ENCODE results near the gene GPLD1.

GPLD1 gene

DNA sequence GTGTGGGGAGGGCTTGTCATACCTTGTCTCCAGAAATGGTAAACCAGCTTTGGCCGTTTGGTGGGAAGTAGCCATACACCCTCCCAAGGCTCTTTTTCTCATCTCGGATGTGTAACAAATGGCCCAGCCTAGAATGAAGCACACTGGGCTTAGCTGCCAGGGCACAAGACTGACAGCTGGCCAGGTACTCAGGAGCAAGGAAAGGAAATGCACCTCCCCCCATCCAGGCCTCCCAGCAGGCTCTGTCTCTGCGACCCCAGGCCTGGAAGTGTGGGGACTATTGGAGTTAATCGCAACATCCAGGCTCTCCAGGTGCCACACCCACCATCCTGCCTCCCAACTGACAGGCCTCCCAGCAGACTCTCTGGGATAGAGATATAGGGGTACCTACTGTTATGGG lies 43.7 kb downstream of the GPLD1 start:
- DNase-seq (ENCODE audit: low read depth) = no peak
- TF ChIP-seq, protein P1, sequence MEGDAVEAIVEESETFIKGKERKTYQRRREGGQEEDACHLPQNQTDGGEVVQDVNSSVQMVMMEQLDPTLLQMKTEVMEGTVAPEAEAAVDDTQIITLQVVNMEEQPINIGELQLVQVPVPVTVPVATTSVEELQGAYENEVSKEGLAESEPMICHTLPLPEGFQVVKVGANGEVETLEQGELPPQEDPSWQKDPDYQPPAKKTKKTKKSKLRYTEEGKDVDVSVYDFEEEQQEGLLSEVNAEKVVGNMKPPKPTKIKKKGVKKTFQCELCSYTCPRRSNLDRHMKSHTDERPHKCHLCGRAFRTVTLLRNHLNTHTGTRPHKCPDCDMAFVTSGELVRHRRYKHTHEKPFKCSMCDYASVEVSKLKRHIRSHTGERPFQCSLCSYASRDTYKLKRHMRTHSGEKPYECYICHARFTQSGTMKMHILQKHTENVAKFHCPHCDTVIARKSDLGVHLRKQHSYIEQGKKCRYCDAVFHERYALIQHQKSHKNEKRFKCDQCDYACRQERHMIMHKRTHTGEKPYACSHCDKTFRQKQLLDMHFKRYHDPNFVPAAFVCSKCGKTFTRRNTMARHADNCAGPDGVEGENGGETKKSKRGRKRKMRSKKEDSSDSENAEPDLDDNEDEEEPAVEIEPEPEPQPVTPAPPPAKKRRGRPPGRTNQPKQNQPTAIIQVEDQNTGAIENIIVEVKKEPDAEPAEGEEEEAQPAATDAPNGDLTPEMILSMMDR (IDR thresholded peaks at IDR 0.05; ENCODE audit: control insufficient read depth, extremely low read depth, insufficient read depth) = no peak
- H3K4me3 ChIP-seq (ENCODE audit: low read depth, low read length) = no peak overlapping the region

DNA sequence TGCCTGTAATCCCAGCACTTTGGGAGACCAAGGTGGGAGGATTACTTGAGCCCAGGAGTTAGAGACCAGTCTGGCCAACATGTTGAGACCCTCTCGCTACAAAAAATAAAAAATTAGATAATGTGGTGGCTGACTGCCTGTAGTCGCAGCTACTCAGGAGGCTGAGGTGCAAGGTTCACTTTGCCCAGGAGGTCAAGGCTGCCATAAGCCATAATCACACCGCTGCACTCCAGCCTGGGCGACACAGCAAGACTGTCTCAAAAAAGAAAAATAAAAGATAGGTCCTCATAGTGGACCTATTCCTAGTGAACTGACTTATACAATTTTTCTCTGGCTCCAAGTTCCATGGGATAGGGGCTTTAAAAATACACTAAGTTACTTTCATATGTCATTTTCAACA lies 44.8 kb downstream of the GPLD1 start:
- TF ChIP-seq, protein P1 (IDR thresholded peaks at IDR 0.05; ENCODE audit: control insufficient read depth, extremely low read depth, insufficient read depth) = no peak
- no peak overlapping the region for H3K4me3 ChIP-seq (ENCODE audit: low read depth, low read length)
- DNase-seq (ENCODE audit: low read depth) = no peak

GRCh38 chr6:24441599-24441904 lies 47.8 kb downstream of the GPLD1 start:
- TF ChIP-seq, protein P1 (IDR thresholded peaks at IDR 0.05; ENCODE audit: control insufficient read depth, extremely low read depth, insufficient read depth) = no peak
- no peak overlapping the region for H3K4me3 ChIP-seq (ENCODE audit: low read depth, low read length)
- DNase-seq (ENCODE audit: low read depth) = no peak

DNA sequence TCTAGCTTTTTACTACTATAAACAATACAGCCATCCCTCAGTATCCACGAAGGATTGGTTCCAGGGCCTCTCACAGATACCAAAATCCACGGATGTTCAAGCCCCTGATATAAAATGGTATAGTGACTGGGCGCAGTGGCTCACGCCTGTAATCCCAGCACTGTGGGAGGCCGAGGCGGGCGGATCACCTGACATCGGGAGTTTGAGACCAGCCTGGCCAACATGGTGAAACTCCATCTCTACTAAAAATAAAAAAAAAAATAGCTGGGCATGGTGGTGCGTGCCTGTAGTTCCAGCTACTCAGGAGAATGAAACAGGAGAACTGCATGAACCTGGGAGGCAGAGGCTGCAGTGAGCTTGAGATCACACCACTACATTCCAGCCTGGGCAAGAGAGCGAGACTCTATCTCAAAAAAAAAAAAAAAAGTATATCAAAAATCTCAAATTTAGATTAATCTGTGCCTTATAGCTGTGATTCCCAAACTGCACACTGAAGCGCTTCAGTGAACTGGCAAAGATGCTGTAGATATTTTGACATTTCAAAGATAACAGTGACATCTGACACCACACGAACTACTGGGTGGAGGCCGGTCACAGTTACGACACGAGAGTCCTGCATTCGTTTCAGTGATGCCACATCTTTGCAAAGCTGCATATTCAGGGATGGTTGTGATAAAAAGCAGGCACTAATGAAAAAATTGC lies 48.3 kb downstream of the GPLD1 start:
- TF ChIP-seq, protein P1 (IDR thresholded peaks at IDR 0.05; ENCODE audit: control insufficient read depth, extremely low read depth, insufficient read depth) = no peak
- H3K4me3 ChIP-seq (ENCODE audit: low read depth, low read length) = no peak overlapping the region
- DNase-seq (ENCODE audit: low read depth) = no peak

- TF ChIP-seq, protein P1 (IDR thresholded peaks at IDR 0.05; ENCODE audit: control insufficient read depth, extremely low read depth, insufficient read depth) = no peak
- no peak for DNase-seq (ENCODE audit: low read depth)
- H3K4me3 ChIP-seq (ENCODE audit: low read depth, low read length) = no peak overlapping the region
These were observed 49.4 kb downstream of the GPLD1 start for GRCh38 chr6:24439858-24440539.

- no peak for DNase-seq (ENCODE audit: low read depth)
- TF ChIP-seq, protein P1 (IDR thresholded peaks at IDR 0.05; ENCODE audit: control insufficient read depth, extremely low read depth, insufficient read depth) = no peak
- no peak overlapping the region for H3K4me3 ChIP-seq (ENCODE audit: low read depth, low read length)
These were observed 52.4 kb downstream of the GPLD1 start for GRCh38 chr6:24436979-24437378.

DNA sequence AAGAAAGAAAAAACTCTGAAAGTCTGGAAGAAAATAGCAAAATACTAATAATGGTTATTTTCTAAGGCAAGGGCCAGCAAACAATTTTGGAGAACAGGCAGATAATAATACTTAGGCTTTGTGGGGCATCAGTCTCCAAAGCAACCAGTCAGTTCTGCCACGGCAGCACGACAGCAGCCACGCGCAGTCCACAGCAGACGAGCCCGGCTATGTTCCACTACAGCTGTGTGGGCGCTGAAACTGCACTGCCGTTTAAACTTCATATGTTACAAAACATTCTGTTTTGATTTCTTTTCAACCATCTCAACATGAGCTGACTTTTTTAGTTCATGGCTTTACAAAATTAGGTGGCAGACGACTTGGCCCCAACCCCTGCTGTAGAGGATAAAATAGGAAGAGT lies 56.8 kb downstream of the GPLD1 start:
- TF ChIP-seq, protein P1 (IDR thresholded peaks at IDR 0.05; ENCODE audit: control insufficient read depth, extremely low read depth, insufficient read depth) = no peak
- no peak overlapping the region for H3K4me3 ChIP-seq (ENCODE audit: low read depth, low read length)
- DNase-seq (ENCODE audit: low read depth) = no peak
